CD4-positive, alpha-beta memory T cell (primary cell): ENCODE results near the gene KCNK7. TPM values are rescaled to one million over a fixed set of nuclear protein-coding genes. Genes with fewer than 3 reads are reported as not detected.

Experiments
- CTCF ChIA-PET: fragments of 350-600 bp; sonication (Branson Sonifier 250); formaldehyde crosslinking; loops from one replicate; lab custom pipeline; 2021; ENCODE audit warnings: inconsistent platforms; ENCODE audit not compliant: partially characterized antibody; lab: Charles Lee
- POLR2A ChIA-PET: fragments of 350-600 bp; sonication (Branson Sonifier 250); formaldehyde crosslinking; loops from one replicate; lab custom pipeline; 2021; ENCODE audit not compliant: partially characterized antibody; lab: Charles Lee
- DNase-seq, 5 donors: peaks; one replicate each; pipeline versions ENCODE4 v3.0.0 to v3.0.0-alpha.2; 2020 to 2022; ENCODE audit warnings: mixed read lengths in 1 of 5
- H3K27ac ChIP-seq: one replicate; pipeline ENCODE4 v1.7.0; 2013; ENCODE audit warnings: low read depth, low read length
- H3K27me3 ChIP-seq: 2 replicates; pipeline ENCODE4 v1.7.0; 2013; ENCODE audit warnings: mild to moderate bottlenecking, low read length, moderate library complexity; ENCODE audit not compliant: insufficient read depth
- H3K36me3 ChIP-seq: 2 replicates; pipeline ENCODE4 v1.7.0; 2013; ENCODE audit warnings: mild to moderate bottlenecking, low read length, moderate library complexity; ENCODE audit not compliant: insufficient read depth
- H3K4me1 ChIP-seq: 2 replicates; pipeline ENCODE4 v1.7.0; 2013; ENCODE audit warnings: mild to moderate bottlenecking, low read length, moderate library complexity; ENCODE audit not compliant: insufficient read depth
- H3K4me3 ChIP-seq, 2 donors: one replicate each; pipeline ENCODE4 v1.7.0; 2013; ENCODE audit warnings: low read length in 2 of 2, mild to moderate bottlenecking in 1 of 2
- H3K9me3 ChIP-seq, 2 donors: one replicate each; pipeline ENCODE4 v1.7.0; 2013; ENCODE audit warnings: low read length in 2 of 2, control low read depth in 1 of 2; ENCODE audit not compliant: control insufficient read depth in 1 of 2
- H3K27ac Mint-ChIP-seq, 7 donors: one replicate each; pipeline ENCODE4 v1.8.0; 2020 to 2021; ENCODE audit warnings: mixed read lengths in 7 of 7, mild to moderate bottlenecking in 6 of 7, inconsistent platforms in 3 of 7, moderate library complexity in 3 of 7
- H3K27me3 Mint-ChIP-seq, 2 donors: one replicate each; pipeline ENCODE4 v1.8.0; 2020 to 2021; ENCODE audit warnings: mixed read lengths in 2 of 2
- H3K36me3 Mint-ChIP-seq, 2 donors: one replicate each; pipeline ENCODE4 v1.8.0; 2020 to 2021; ENCODE audit warnings: mixed read lengths in 2 of 2, inconsistent platforms in 1 of 2, mild to moderate bottlenecking in 1 of 2
- H3K4me1 Mint-ChIP-seq, 4 donors: one replicate each; pipeline ENCODE4 v1.8.0; 2020 to 2021; ENCODE audit warnings: mixed read lengths in 4 of 4, mild to moderate bottlenecking in 1 of 4
- H3K4me3 Mint-ChIP-seq, 8 donors: one replicate each; pipeline ENCODE4 v1.8.0; 2020 to 2021; ENCODE audit warnings: mixed read lengths in 8 of 8, mild to moderate bottlenecking in 7 of 8, moderate library complexity in 6 of 8, inconsistent platforms in 3 of 8
- H3K9me3 Mint-ChIP-seq, 8 donors: one replicate each; pipeline ENCODE4 v1.8.0; 2020 to 2021; ENCODE audit warnings: mixed read lengths in 8 of 8, mild to moderate bottlenecking in 5 of 8, inconsistent platforms in 3 of 8, moderate library complexity in 1 of 8
- intact Hi-C: fragments of 100-400 bp; cut with micrococcal nuclease; formaldehyde crosslinking; loops from one replicate; pipeline ENCODE4 v1.15.1; 2023
- polyA plus RNA-seq, 2 donors: library from polyadenylated mRNA; unstranded; fragments of 300-500 nt; fragmentation: Illumina TruSeq; gene quantifications; one replicate each; pipeline ENCODE4 v1.2.3, GENCODE V29; 2021
- total RNA-seq, 2 experiments: library from RNA; stranded (reverse); gene quantifications; one replicate each; pipeline ENCODE4 v1.2.3, GENCODE V29; 2021

KCNK7 gene
- total and polyA plus RNA-seq, 4 experiments from 2014 or later: 1.2 to 2.7 (median 1.6) TPM; not detected in 1

DNA sequence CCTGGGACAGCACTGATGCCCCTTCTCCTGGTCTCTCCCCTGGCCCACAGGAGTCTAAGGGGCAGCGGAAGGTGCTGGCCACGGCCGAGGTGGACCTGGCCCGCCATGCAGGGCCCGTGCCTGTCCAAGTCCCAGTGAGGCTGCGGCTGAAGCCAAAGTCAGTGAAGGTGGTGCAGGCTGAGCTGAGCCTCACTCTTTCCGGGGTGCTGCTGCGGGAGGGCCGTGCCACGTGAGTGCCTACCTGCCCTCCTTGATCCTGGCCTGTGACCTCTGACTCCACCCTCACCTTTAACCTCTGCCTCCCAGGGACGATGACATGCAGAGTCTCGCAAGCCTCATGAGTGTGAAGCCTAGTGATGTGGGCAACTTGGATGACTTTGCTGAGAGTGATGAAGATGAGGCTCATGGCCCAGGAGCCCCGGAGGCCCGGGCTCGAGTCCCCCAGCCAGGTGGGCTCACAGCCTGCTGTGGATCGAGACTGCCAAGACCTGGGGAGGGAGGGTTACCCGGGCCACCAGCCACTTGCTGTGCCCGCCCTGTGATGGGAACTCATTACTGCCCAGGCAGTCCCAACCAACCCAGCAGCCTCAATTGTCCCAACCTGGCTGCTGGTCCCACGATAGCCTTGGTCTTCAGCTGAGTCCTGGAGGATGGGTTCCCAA lies 15.4 kb downstream of the KCNK7 start:
- no peaks in the 10 kb centered on the region for H3K27me3 ChIP-seq
- peaks cover 46% of the 10 kb centered on the region for H3K36me3 ChIP-seq
- Mint-ChIP-seq H3K9me3 (no peaks in the 10 kb centered on the region), H3K27ac (peak overlapping the region in 2 of 7 donors; percentile 24 to 41), H3K4me1 (peaks cover 12 to 46% (median 30%) of the 10 kb centered on the region in 4 donors), H3K36me3 (peaks cover 22 to 62% of the 10 kb centered on the region in 2 donors), H3K4me3 (peak overlapping the region in 1 of 8 donors; percentile 39), H3K27me3 (no peaks in the 10 kb centered on the region)
- no peak for DNase-seq
- H3K4me3 ChIP-seq: no peak overlapping the region
- ChIA-PET POLR2A (interaction anchor here (1.1 to 17.1 kb wide), 4 partner anchors 8 to 72 kb away, joined by 3 to 403 read pairs (median 98); partner anchors contain the start of genes KCNK7 and LTBP3), CTCF (interaction anchor here (5.1 kb wide), 1 partner anchor 39 kb away, joined by 41 read pairs; no protein-coding TSS in a partner anchor)
- no peak overlapping the region for H3K27ac ChIP-seq
- intact Hi-C loops: no loop called here
- no peaks in the 10 kb centered on the region for H3K9me3 ChIP-seq
- peaks cover 34% of the 10 kb centered on the region for H3K4me1 ChIP-seq

DNA sequence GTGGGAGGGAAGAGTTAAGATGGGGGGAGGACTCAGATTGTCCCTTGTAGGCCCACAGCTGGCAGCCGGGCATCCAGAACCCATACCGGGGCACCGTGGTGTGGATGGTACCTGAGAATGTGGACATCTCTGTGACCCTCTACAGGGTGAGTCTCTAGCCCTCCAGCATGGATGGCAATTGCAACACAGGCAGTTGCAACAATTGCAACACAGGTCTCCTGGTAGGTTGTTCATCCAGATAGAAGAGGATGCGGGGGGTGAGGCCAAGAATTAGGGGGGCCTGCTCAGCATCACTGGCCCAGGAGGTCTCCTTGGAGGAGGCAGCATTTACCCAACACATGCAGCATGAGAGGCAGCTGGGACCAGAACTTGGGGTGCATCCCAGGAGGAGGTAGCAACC lies 16.3 kb downstream of the KCNK7 start:
- Mint-ChIP-seq H3K4me1 (peaks cover 12 to 55% (median 34%) of the 10 kb centered on the region in 4 donors), H3K27ac (peak overlapping the region in 6 of 7 donors; percentile 52 to 94 (median 68)), H3K9me3 (no peaks in the 10 kb centered on the region), H3K27me3 (no peaks in the 10 kb centered on the region), H3K4me3 (peak overlapping the region in 5 of 8 donors; percentile 21 to 74 (median 34)), H3K36me3 (peaks cover 18 to 66% of the 10 kb centered on the region in 2 donors)
- Histone ChIP-seq H3K4me3 (no peak overlapping the region), H3K4me1 (peaks cover 40% of the 10 kb centered on the region), H3K27ac (no peak overlapping the region), H3K27me3 (no peaks in the 10 kb centered on the region), H3K36me3 (peaks cover 41% of the 10 kb centered on the region), H3K9me3 (no peaks in the 10 kb centered on the region)
- ChIA-PET POLR2A (interaction anchor here (1.1 to 17.1 kb wide), 5 partner anchors 9 to 73 kb away, joined by 3 to 403 read pairs (median 79); partner anchors contain the start of genes KCNK7 and LTBP3), CTCF (interaction anchor here (4.8 to 5.1 kb wide), 2 partner anchors 9 to 38 kb away, joined by 41 to 50 read pairs; no protein-coding TSS in a partner anchor)
- DNase-seq: no peak
- intact Hi-C loops: no loop called here

DNA sequence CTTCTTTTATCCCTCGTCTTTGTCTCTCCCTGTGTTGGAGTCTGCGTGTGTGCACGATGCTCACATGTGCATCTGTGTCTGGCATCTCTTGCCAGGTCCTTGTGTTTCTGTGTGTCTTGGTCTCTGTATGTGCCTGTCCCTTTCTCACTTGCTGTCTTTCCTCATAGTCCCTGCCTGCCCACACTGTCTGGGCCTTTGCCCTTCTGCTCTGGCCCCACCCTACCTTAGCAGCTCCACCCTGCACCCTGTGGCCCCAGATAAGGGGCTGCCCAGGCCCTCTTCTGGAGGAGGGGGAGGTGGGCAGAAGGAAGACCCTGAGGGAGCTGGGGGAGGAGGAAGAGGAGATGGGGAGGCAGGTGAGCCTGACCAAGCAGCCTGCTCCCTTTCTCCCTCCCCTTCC lies 16.9 kb downstream of the KCNK7 start:
- ChIA-PET CTCF (interaction anchor here (4.0 to 5.1 kb wide), 3 partner anchors 10 to 38 kb away, joined by 35 to 50 read pairs (median 41); no protein-coding TSS in a partner anchor), POLR2A (interaction anchor here (0.6 to 17.1 kb wide), 5 partner anchors 10 to 180 kb away, joined by 3 to 403 read pairs (median 79); partner anchors contain the start of genes KCNK7 and LTBP3)
- DNase-seq: no peak
- H3K4me3 ChIP-seq: no peak overlapping the region
- Mint-ChIP-seq H3K9me3 (no peaks in the 10 kb centered on the region), H3K4me1 (peaks cover 12 to 61% (median 36%) of the 10 kb centered on the region in 4 donors), H3K36me3 (peaks cover 13 to 65% of the 10 kb centered on the region in 2 donors), H3K27me3 (no peaks in the 10 kb centered on the region), H3K27ac (peak overlapping the region; percentile 77 to 97 (median 90)), H3K4me3 (peak overlapping the region; percentile 64 to 88 (median 76))
- intact Hi-C loops: no loop called here
- no peaks in the 10 kb centered on the region for H3K9me3 ChIP-seq
- no peak overlapping the region for H3K27ac ChIP-seq
- peaks cover 43% of the 10 kb centered on the region for H3K4me1 ChIP-seq
- no peaks in the 10 kb centered on the region for H3K27me3 ChIP-seq
- H3K36me3 ChIP-seq: peaks cover 35% of the 10 kb centered on the region

DNA sequence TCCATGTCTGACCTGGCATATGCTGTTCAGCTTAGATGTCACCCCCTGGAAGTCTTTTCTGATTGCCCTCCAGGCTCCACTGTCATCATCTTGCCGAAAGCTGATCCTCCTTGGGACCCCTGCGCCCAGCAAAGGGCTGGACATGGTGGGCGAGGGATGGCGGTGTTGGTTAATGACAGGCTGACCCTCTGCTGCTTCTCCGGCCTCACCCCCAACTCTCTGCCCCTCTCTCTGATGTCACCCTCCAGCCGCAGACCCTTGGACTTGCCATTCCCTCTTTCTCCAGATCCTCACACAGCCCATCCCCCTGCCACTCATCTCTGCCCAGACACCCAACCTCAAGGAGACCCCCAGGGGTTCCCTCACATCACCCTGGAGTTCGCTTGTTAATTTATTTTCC lies 17.5 kb downstream of the KCNK7 start:
- Histone ChIP-seq H3K4me3 (no peak overlapping the region), H3K9me3 (no peaks in the 10 kb centered on the region), H3K27me3 (no peaks in the 10 kb centered on the region), H3K4me1 (peaks cover 49% of the 10 kb centered on the region), H3K36me3 (peaks cover 34% of the 10 kb centered on the region), H3K27ac (peak overlapping the region; percentile 75)
- DNase-seq: no peak
- ChIA-PET CTCF (interaction anchor here (2.0 to 5.1 kb wide), 5 partner anchors 10 to 53 kb away, joined by 6 to 50 read pairs (median 35); partner anchors contain the start of gene SCYL1), POLR2A (interaction anchor here (0.6 to 17.1 kb wide), 7 partner anchors 11 to 179 kb away, joined by 3 to 403 read pairs (median 76); partner anchors contain the start of genes KCNK7, LTBP3 and MALAT1)
- H3K27ac Mint-ChIP-seq: peak overlapping the region in 6 of 7 donors; percentile 77 to 97 (median 92)
- no peaks in the 10 kb centered on the region for H3K27me3 Mint-ChIP-seq
- intact Hi-C loops: no loop called here
- no peaks in the 10 kb centered on the region for H3K9me3 Mint-ChIP-seq
- peaks cover 9 to 62% of the 10 kb centered on the region in 2 donors for H3K36me3 Mint-ChIP-seq
- H3K4me1 Mint-ChIP-seq: peaks cover 12 to 63% (median 38%) of the 10 kb centered on the region in 4 donors
- H3K4me3 Mint-ChIP-seq: peak overlapping the region in 7 of 8 donors; percentile 64 to 88 (median 76)

DNA sequence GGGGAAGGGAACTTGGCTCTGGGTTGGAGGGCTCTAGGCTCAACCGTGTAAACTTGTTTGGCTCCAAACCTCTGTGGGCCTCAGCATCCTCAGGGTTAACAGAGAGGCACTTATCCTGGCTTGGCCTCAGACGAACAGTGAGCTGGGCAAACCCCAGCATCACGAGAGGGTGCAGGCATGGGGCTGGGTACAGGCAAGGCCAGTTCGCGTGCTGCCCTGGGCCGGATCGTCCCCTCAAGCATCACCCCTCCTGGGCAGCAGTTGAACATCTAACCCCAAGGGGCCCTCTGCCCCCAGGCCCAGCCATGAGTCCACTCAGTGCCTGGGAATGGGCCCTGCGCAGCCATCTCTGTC lies 17.9 kb downstream of the KCNK7 start:
- H3K4me1 ChIP-seq: peaks cover 50% of the 10 kb centered on the region
- H3K4me3 ChIP-seq: peak overlapping the region in 1 of 2 donors; percentile 62
- POLR2A ChIA-PET: interaction anchor here (1.0 to 17.1 kb wide), 11 partner anchors 11 to 160 kb away, joined by 3 to 403 read pairs (median 35); partner anchors contain the start of genes KCNK7, LTBP3, MALAT1 and MAP3K11
- no peaks in the 10 kb centered on the region for H3K27me3 ChIP-seq
- CTCF ChIA-PET: interaction anchor here (1.1 to 5.1 kb wide), 6 partner anchors 11 to 53 kb away, joined by 3 to 50 read pairs (median 25); partner anchors contain the start of gene SCYL1
- Mint-ChIP-seq H3K4me1 (peaks cover 13 to 63% (median 40%) of the 10 kb centered on the region in 4 donors), H3K36me3 (peaks cover 5 to 58% of the 10 kb centered on the region in 2 donors), H3K4me3 (peak overlapping the region in 7 of 8 donors; percentile 64 to 88 (median 75)), H3K9me3 (no peaks in the 10 kb centered on the region), H3K27me3 (no peaks in the 10 kb centered on the region), H3K27ac (peak overlapping the region in 6 of 7 donors; percentile 68 to 94 (median 87))
- peaks cover 34% of the 10 kb centered on the region for H3K36me3 ChIP-seq
- DNase-seq: no peak
- no peaks in the 10 kb centered on the region for H3K9me3 ChIP-seq
- peak overlapping the region; percentile 75 for H3K27ac ChIP-seq
- intact Hi-C loops: no loop called here

DNA sequence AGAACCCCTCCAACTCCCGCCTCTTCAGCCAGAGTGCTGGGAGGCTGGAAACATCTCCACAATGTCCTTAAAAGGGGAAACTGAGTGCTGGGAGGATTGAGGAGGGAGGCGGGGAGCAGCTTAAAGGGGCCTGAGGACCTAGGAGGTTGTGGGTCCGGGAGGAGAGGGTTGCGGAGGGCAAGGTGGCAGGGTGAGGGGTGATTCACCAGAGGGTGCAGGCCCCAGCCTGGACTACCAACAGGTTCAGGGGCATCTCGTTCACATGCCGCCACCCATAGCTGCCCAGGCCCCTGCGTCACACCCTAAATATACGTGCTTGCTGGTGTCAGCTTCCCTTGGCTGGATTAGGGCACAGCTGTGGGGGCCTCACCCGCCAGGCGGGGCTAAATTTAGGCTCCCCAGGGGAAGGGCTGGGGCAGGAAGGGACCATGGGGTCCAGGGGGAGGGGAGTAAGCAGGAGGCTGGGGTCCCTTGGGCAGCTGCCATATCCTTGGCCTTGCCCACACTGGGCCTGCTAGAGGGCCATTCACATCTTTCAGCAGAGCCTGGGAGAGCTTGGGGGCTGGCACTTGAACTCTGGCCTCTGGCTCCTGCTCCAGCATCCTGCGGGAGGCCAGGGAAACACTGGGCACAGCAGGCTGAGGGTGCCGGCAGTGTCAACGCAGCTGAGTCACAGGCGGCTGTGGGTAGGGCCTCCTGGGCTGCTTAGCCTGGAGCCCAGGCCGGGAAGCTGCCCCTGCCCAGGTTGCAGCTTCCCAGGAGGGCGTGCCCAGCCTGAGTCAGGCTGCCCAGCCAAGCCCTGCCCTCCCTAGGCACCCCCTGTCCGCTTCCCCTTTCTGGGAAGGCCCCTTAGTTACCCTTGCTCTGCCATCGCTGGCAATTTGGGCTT lies 18.5 kb downstream of the KCNK7 start:
- Mint-ChIP-seq H3K36me3 (peaks cover 0 to 53% of the 10 kb centered on the region in 2 donors), H3K4me1 (peaks cover 15 to 62% (median 40%) of the 10 kb centered on the region in 4 donors), H3K4me3 (peak overlapping the region; percentile 86 to 91 (median 88)), H3K27ac (peak overlapping the region; percentile 84 to 94 (median 91)), H3K9me3 (no peaks in the 10 kb centered on the region), H3K27me3 (no peaks in the 10 kb centered on the region)
- Histone ChIP-seq H3K4me1 (peaks cover 51% of the 10 kb centered on the region), H3K27me3 (no peaks in the 10 kb centered on the region), H3K9me3 (no peaks in the 10 kb centered on the region), H3K36me3 (peaks cover 29% of the 10 kb centered on the region), H3K4me3 (peak overlapping the region; percentile 62 to 88), H3K27ac (peak overlapping the region; percentile 75)
- peak in 1 of 5 donors; percentile 68 for DNase-seq
- CTCF ChIA-PET: interaction anchor here (0.7 to 5.1 kb wide), 11 partner anchors 8 to 73 kb away, joined by 3 to 50 read pairs (median 3); partner anchors contain the start of gene SCYL1
- POLR2A ChIA-PET: interaction anchor here (0.7 to 17.1 kb wide), 22 partner anchors 7 to 243 kb away, joined by 3 to 403 read pairs (median 10); partner anchors contain the start of genes DPF2, KAT5, KCNK7 and LTBP3
- intact Hi-C loops: no loop called here
